Measurements from ENCODE around the gene SERPINA7. TPM values are rescaled to one million over a fixed set of nuclear protein-coding genes. Genes with fewer than 3 reads are reported as not detected.
A peak's percentile ranks its signal among the peaks of the same experiment; 100 is the strongest.

Gene SERPINA7
- total RNA-seq, 2 experiments from 2014 or later = not detected

GRCh38 chrX:106037835-106038473 is 573 bp downstream of the SERPINA7 start:
- no TSS peak for BruUV-seq (replicated peaks)
- TF ChIP-seq EZH2phosphoT487 (IDR thresholded peaks at IDR 0.05; ENCODE audit: borderline replicate concordance, low read depth, low read length) = no peak
- no peak for TF ChIP-seq CTCF (conservative IDR thresholded peaks at IDR 0.05; ENCODE audit: low read length)
- H3K4me3 ChIP-seq (ENCODE audit: low read depth, low read length, poor library complexity, severe bottlenecking) = no peak overlapping the region
- no peak overlapping the region for H2AFZ ChIP-seq (ENCODE audit: low read length)
- H3K4me2 ChIP-seq (ENCODE audit: low read length) = no peak overlapping the region
- H3K9me2 ChIP-seq (ENCODE audit: insufficient read depth, low read length) = no peaks in the 10 kb centered on the region
- H4K20me1 ChIP-seq (ENCODE audit: insufficient read depth, low read length) = no peaks in the 10 kb centered on the region
- no peaks in the 10 kb centered on the region for H3K4me1 ChIP-seq (ENCODE audit: insufficient read depth, low read length, poor library complexity, severe bottlenecking)
- H3K27ac ChIP-seq (ENCODE audit: low read depth, low read length, poor library complexity, severe bottlenecking) = no peak overlapping the region
- ChIA-PET POLR2A (no interaction called here), CTCF (ENCODE audit: unreplicated experiment) (no interaction called here)
- no peaks in the 10 kb centered on the region for H3K36me3 ChIP-seq (ENCODE audit: insufficient read depth, low read length)
- no peaks in the 10 kb centered on the region for H3K79me2 ChIP-seq (ENCODE audit: insufficient read depth, low read depth, low read length)
- H3K9me3 ChIP-seq (ENCODE audit: low read length) = no peaks in the 10 kb centered on the region
- no peak for DNase-seq (ENCODE audit: low spot score)
- intact Hi-C loops (cut with micrococcal nuclease; ENCODE audit: unreplicated experiment) = no loop called here

GRCh38 chrX:106036716-106037115 is 1.8 kb downstream of the SERPINA7 start:
- no peaks in the 10 kb centered on the region for H3K36me3 ChIP-seq (ENCODE audit: insufficient read depth, low read length)
- H3K79me2 ChIP-seq (ENCODE audit: insufficient read depth, low read depth, low read length) = no peaks in the 10 kb centered on the region
- H4K20me1 ChIP-seq (ENCODE audit: insufficient read depth, low read length) = no peaks in the 10 kb centered on the region
- BruUV-seq (replicated peaks) = no TSS peak
- CTCF ChIA-PET (ENCODE audit: unreplicated experiment) = no interaction called here
- no peak for DNase-seq (ENCODE audit: low spot score)
- no peaks in the 10 kb centered on the region for H3K9me3 ChIP-seq (ENCODE audit: low read length)
- intact Hi-C loops (cut with micrococcal nuclease; ENCODE audit: unreplicated experiment) = no loop called here
- POLR2A ChIA-PET = no interaction called here
- H3K4me3 ChIP-seq (ENCODE audit: low read depth, low read length, poor library complexity, severe bottlenecking) = no peak overlapping the region
- no peak overlapping the region for H3K4me2 ChIP-seq (ENCODE audit: low read length)
- no peak overlapping the region for H2AFZ ChIP-seq (ENCODE audit: low read length)
- H3K4me1 ChIP-seq (ENCODE audit: insufficient read depth, low read length, poor library complexity, severe bottlenecking) = no peaks in the 10 kb centered on the region
- TF ChIP-seq EZH2phosphoT487 (IDR thresholded peaks at IDR 0.05; ENCODE audit: borderline replicate concordance, low read depth, low read length) (no peak), CTCF (conservative IDR thresholded peaks at IDR 0.05; ENCODE audit: low read length) (no peak)
- no peaks in the 10 kb centered on the region for H3K9me2 ChIP-seq (ENCODE audit: insufficient read depth, low read length)
- no peak overlapping the region for H3K27ac ChIP-seq (ENCODE audit: low read depth, low read length, poor library complexity, severe bottlenecking)

- Histone ChIP-seq H3K79me2 (ENCODE audit: insufficient read depth, low read depth, low read length) (no peaks in the 10 kb centered on the region), H3K4me3 (ENCODE audit: low read depth, low read length, poor library complexity, severe bottlenecking) (no peak overlapping the region), H3K9me2 (ENCODE audit: insufficient read depth, low read length) (no peaks in the 10 kb centered on the region), H4K20me1 (ENCODE audit: insufficient read depth, low read length) (no peaks in the 10 kb centered on the region), H3K4me2 (ENCODE audit: low read length) (no peak overlapping the region), H3K36me3 (ENCODE audit: insufficient read depth, low read length) (no peaks in the 10 kb centered on the region), H2AFZ (ENCODE audit: low read length) (no peak overlapping the region), H3K9me3 (ENCODE audit: low read length) (no peaks in the 10 kb centered on the region), H3K4me1 (ENCODE audit: insufficient read depth, low read length, poor library complexity, severe bottlenecking) (no peaks in the 10 kb centered on the region), H3K27ac (ENCODE audit: low read depth, low read length, poor library complexity, severe bottlenecking) (no peak overlapping the region)
- CTCF ChIA-PET (ENCODE audit: unreplicated experiment) = no interaction called here
- intact Hi-C loops (cut with micrococcal nuclease; ENCODE audit: unreplicated experiment) = no loop called here
- TF ChIP-seq EZH2phosphoT487 (IDR thresholded peaks at IDR 0.05; ENCODE audit: borderline replicate concordance, low read depth, low read length) (no peak), CTCF (conservative IDR thresholded peaks at IDR 0.05; ENCODE audit: low read length) (peak; percentile 57)
- peak; percentile 0 for DNase-seq (ENCODE audit: low spot score)
- POLR2A ChIA-PET = interaction anchor here (1.0 kb wide), 1 partner anchor 9 kb away, joined by 3 read pairs; no protein-coding TSS in a partner anchor
- no TSS peak for BruUV-seq (replicated peaks)
Observed at GRCh38 chrX:106035064-106035463, 3.5 kb downstream of the SERPINA7 start.
